Neural cell (in vitro differentiated cells): ENCODE data around the gene RAB9A. TPM values are rescaled to one million over a fixed set of nuclear protein-coding genes. Genes with fewer than 3 reads are reported as not detected.

ENCODE experiments used
- H2AFZ ChIP-seq: fragments of 200-600, 300-800 bp; sonication (generic), shearing (Covaris generic); 2 replicates; pipeline ENCODE4 v1.6.0; 2014; ENCODE audit warnings: low read depth, mild to moderate bottlenecking, antibody characterized with exemption, low read length, moderate library complexity
- H3F3A ChIP-seq: fragments of 200-600 bp; shearing (Covaris generic); 2 replicates; pipeline ENCODE4 v1.6.1; 2016; ENCODE audit warnings: mild to moderate bottlenecking, moderate library complexity, mixed read lengths, antibody characterized with exemption, low read length; ENCODE audit not compliant: insufficient read depth, poor library complexity, severe bottlenecking
- H3K27ac ChIP-seq: fragments of 200-600, 300-800 bp; sonication (generic), shearing (Covaris generic); 2 replicates; pipeline ENCODE4 v1.5.1; 2014; ENCODE audit warnings: mild to moderate bottlenecking, low read length, moderate library complexity
- H3K27me3 ChIP-seq: fragments of 300-800, 200-600 bp; sonication (generic), shearing (Covaris generic); 2 replicates; pipeline ENCODE4 v1.6.0; 2014; ENCODE audit warnings: mild to moderate bottlenecking, low read depth, low read length, moderate library complexity; ENCODE audit not compliant: insufficient read depth
- H3K36me3 ChIP-seq: fragments of 300-800, 200-600 bp; sonication (generic), shearing (Covaris generic); 2 replicates; pipeline ENCODE4 v1.5.1; 2014; ENCODE audit warnings: mild to moderate bottlenecking, antibody characterized with exemption, low read length, moderate library complexity; ENCODE audit not compliant: insufficient read depth
- H3K4me2 ChIP-seq: fragments of 300-800, 200-600 bp; sonication (generic), shearing (Covaris generic); 2 replicates; pipeline ENCODE4 v1.6.0; 2014; ENCODE audit warnings: mild to moderate bottlenecking, low read length
- H3K4me3 ChIP-seq: fragments of 300-800, 200-600 bp; sonication (generic), shearing (Covaris generic); 2 replicates; pipeline ENCODE4 v1.5.1; 2014; ENCODE audit warnings: mild to moderate bottlenecking, low read length, moderate library complexity
- H3K79me2 ChIP-seq: fragments of 200-600 bp; shearing (Covaris generic); replicated peaks from 2 replicates; pipeline ENCODE4 v1.6.0; 2014; ENCODE audit warnings: mild to moderate bottlenecking, low read length, moderate library complexity; ENCODE audit not compliant: insufficient read depth
- H3K9ac ChIP-seq: fragments of 300-800, 200-600 bp; sonication (generic), shearing (Covaris generic); 2 replicates; pipeline ENCODE4 v1.6.1; 2016; ENCODE audit warnings: mild to moderate bottlenecking, low read length, mixed read lengths
- H3K9me2 ChIP-seq: fragments of 200-600 bp; shearing (Covaris generic); 2 replicates; pipeline ENCODE4 v1.6.1; 2016; ENCODE audit warnings: mild to moderate bottlenecking, low read length, mixed read lengths; ENCODE audit not compliant: insufficient read depth
- H3K9me3 ChIP-seq: fragments of 200-600, 300-800 bp; sonication (generic), shearing (Covaris generic); 2 replicates; pipeline ENCODE4 v1.6.1; 2016; ENCODE audit warnings: mild to moderate bottlenecking, mixed run types, low read length, moderate library complexity, mixed read lengths
- H4K20me1 ChIP-seq: fragments of 200-600 bp; shearing (Covaris generic); 2 replicates; pipeline ENCODE4 v1.6.1; 2016; ENCODE audit warnings: mild to moderate bottlenecking, mixed run types; ENCODE audit not compliant: insufficient read depth
- CTCF ChIP-seq: fragments of 450-650 bp; IDR thresholded peaks from 2 replicates; pipeline ENCODE4 v1.5.1; 2014; ENCODE audit warnings: antibody characterized with exemption, mild to moderate bottlenecking, moderate library complexity; ENCODE audit not compliant: poor library complexity, severe bottlenecking
- EP300 ChIP-seq: fragments of 450-650 bp; conservative IDR thresholded peaks from 2 replicates; pipeline ENCODE4 v1.6.1; 2014; ENCODE audit warnings: antibody characterized with exemption, mild to moderate bottlenecking, moderate library complexity; ENCODE audit not compliant: poor library complexity, severe bottlenecking
- MXI1 ChIP-seq: fragments of 450-650 bp; conservative IDR thresholded peaks from 2 replicates; pipeline ENCODE4 v1.6.1; 2014; ENCODE audit warnings: antibody characterized with exemption, mild to moderate bottlenecking; ENCODE audit not compliant: poor library complexity, severe bottlenecking
- REST ChIP-seq: IDR thresholded peaks from 2 replicates; pipeline ENCODE4 v1.6.1; 2012; ENCODE audit warnings: borderline replicate concordance
- polyA plus RNA-seq: library from polyadenylated mRNA; depleted of rRNA; stranded (reverse); fragments of >200 nt; gene quantifications from 2 replicates; pipeline ENCODE4 v1.2.3, GENCODE V29; 2014

The RAB9A gene
- polyA plus RNA-seq, 1 donor from 2014 or later, result 26.9 TPM

- Histone ChIP-seq H3K9me3 (no peaks in the 10 kb centered on the region), H3K4me2 (no peak overlapping the region), H3K27me3 (no peaks in the 10 kb centered on the region), H4K20me1 (no peaks in the 10 kb centered on the region), H3K9ac (no peak overlapping the region), H3F3A (no peaks in the 10 kb centered on the region), H3K9me2 (no peaks in the 10 kb centered on the region), H3K4me3 (no peak overlapping the region), H3K79me2 (no peaks in the 10 kb centered on the region), H3K36me3 (no peaks in the 10 kb centered on the region), H3K27ac (no peak overlapping the region), H2AFZ (no peak overlapping the region)
- TF ChIP-seq MXI1 (no peak), REST (no peak), EP300 (no peak), CTCF (no peak)
Observed at GRCh38 chrX:13741695-13742094, 52.8 kb downstream of the RAB9A start.

- Histone ChIP-seq H3K79me2 (no peaks in the 10 kb centered on the region), H2AFZ (no peak overlapping the region), H3K9me3 (no peaks in the 10 kb centered on the region), H4K20me1 (no peaks in the 10 kb centered on the region), H3K4me3 (no peak overlapping the region), H3K27ac (no peak overlapping the region), H3K9me2 (no peaks in the 10 kb centered on the region), H3K36me3 (no peaks in the 10 kb centered on the region), H3K9ac (no peak overlapping the region), H3K4me2 (no peak overlapping the region), H3F3A (no peaks in the 10 kb centered on the region), H3K27me3 (no peaks in the 10 kb centered on the region)
- TF ChIP-seq CTCF, result no peak
Observed at GRCh38 chrX:13742397-13743176, 53.7 kb downstream of the RAB9A start.
